Smooth muscle cell (in vitro differentiated cells): ENCODE measurements around the gene DTX3. TPM values are rescaled to one million over a fixed set of nuclear protein-coding genes. Genes with fewer than 3 reads are reported as not detected.

ENCODE experiments used
- DNase-seq: peaks from one replicate; lab custom pipeline; 2025; ENCODE audit not compliant: unreplicated experiment; lab: John Stamatoyannopoulos, UW
- H2AFZ ChIP-seq: fragments of 200-600 bp; sonication (generic); 2 replicates; pipeline ENCODE4 v1.6.0; 2016; ENCODE audit warnings: antibody characterized with exemption, low read depth, mild to moderate bottlenecking
- H3F3A ChIP-seq: fragments of 200-600 bp; sonication (generic); 2 replicates; pipeline ENCODE4 v1.6.0; 2017; ENCODE audit warnings: antibody characterized with exemption, low read depth
- H3K27ac ChIP-seq: fragments of 200-600 bp; sonication (generic); 2 replicates; pipeline ENCODE4 v1.5.1; 2016; ENCODE audit warnings: low read depth, mild to moderate bottlenecking
- H3K27me3 ChIP-seq: fragments of 200-600 bp; sonication (generic); 2 replicates; pipeline ENCODE4 v1.6.1; 2016; ENCODE audit warnings: low read depth, mild to moderate bottlenecking
- H3K36me3 ChIP-seq: fragments of 200-600 bp; sonication (generic); 2 replicates; pipeline ENCODE4 v1.5.1; 2016; ENCODE audit warnings: low read depth
- H3K4me1 ChIP-seq: fragments of 200-600 bp; sonication (generic); 2 replicates; pipeline ENCODE4 v1.5.1; 2016; ENCODE audit warnings: low read depth
- H3K4me2 ChIP-seq: fragments of 200-600 bp; sonication (generic); 2 replicates; pipeline ENCODE4 v1.6.0; 2016; ENCODE audit warnings: mild to moderate bottlenecking
- H3K4me3 ChIP-seq: fragments of 200-600 bp; sonication (generic); 2 replicates; pipeline ENCODE4 v1.5.1; 2016; ENCODE audit warnings: mild to moderate bottlenecking
- H3K79me2 ChIP-seq: fragments of 200-600 bp; sonication (generic); 2 replicates; pipeline ENCODE4 v1.6.0; 2016; ENCODE audit warnings: low read depth, mild to moderate bottlenecking
- H3K9ac ChIP-seq: fragments of 200-600 bp; sonication (generic); 2 replicates; pipeline ENCODE4 v1.6.0; 2016; ENCODE audit warnings: low read depth
- H3K9me3 ChIP-seq: fragments of 200-600 bp; sonication (generic); replicated peaks from 2 replicates; pipeline ENCODE4 v1.5.1; 2016; ENCODE audit warnings: low read depth
- H4K20me1 ChIP-seq: fragments of 200-600 bp; sonication (generic); 2 replicates; pipeline ENCODE4 v1.6.0; 2016; ENCODE audit warnings: low read depth
- WGBS: methylation state at CpG from one replicate; pipeline ENCODE4 v1.1.7; 2016; ENCODE audit warnings: low lambda C conversion rate; 5-methylcytosine and 5-hydroxymethylcytosine counted together
- polyA plus RNA-seq: library from polyadenylated mRNA; unstranded; fragments of >200 nt; fragmentation: Nextera tagmentation; extraction: Ambion mirVana; gene quantifications from 2 replicates; pipeline ENCODE4 v1.2.1, GENCODE V29; 2016
- total RNA-seq: library from RNA; depleted of rRNA; stranded (reverse); fragments of >200 nt; gene quantifications from 2 replicates; pipeline ENCODE4 v1.2.3, GENCODE V29; 2014
- TF ChIP-seq, protein P1 (sequence below): fragments of 200-600 bp; sonication (generic); IDR thresholded peaks from 2 replicates; pipeline ENCODE4 v1.5.1; 2017; ENCODE audit warnings: borderline replicate concordance, mild to moderate bottlenecking, antibody characterized with exemption; ENCODE audit not compliant: insufficient read depth, poor library complexity, severe bottlenecking

The DTX3 gene
- total and polyA plus RNA-seq, 2 experiments from 2014 or later = 29.4 to 43.0 TPM

DNA sequence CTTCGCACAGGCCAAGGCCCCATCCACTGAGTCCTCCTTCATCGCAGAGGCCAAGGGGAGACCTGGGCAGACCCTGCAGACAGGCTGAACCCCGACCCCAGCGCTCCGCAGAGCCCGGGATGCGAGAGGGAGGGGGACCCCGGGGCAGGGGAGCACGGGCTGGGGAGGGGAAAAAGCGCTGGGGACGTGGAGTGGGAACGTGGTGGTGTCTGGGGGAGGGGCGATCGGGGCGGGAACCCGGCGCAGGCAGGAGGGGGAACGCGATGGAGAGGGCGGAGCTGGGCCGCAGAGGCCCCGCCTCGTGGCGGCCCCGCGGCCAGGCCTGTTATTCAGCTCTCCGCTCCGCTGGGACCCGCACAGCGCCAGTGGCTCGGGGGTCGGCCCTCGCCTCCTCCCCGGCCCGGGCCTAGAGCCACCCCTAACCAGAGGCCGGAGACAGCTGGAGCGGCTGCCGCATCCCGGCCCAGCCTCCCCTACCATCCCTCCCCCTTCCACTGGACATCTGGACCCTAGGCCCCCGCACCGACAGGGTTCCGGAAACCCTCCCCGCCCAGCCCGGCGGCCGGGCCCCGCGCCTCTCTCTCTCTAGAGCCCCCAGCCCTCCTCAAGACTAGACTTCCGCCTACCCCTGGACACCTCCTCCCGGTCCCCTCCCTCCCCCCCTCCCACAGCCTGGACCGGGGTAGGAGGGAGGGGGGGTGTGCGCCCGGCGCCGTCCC is 6.6 kb downstream of the DTX3 start, which contains the start of gene ARHGEF25:
Gene ARHGEF25, plus strand, starts transcription at position 328 of the 719 bp plus-strand sequence. CDS start 460 bp downstream, outside the sequence.
- peak within 1 kb of the TSS; percentile 80 for H2AFZ ChIP-seq
- peak; percentile 48 for DNase-seq
- WGBS = under 1% methylated on average over 33 of the region's 55 CpGs

DNA sequence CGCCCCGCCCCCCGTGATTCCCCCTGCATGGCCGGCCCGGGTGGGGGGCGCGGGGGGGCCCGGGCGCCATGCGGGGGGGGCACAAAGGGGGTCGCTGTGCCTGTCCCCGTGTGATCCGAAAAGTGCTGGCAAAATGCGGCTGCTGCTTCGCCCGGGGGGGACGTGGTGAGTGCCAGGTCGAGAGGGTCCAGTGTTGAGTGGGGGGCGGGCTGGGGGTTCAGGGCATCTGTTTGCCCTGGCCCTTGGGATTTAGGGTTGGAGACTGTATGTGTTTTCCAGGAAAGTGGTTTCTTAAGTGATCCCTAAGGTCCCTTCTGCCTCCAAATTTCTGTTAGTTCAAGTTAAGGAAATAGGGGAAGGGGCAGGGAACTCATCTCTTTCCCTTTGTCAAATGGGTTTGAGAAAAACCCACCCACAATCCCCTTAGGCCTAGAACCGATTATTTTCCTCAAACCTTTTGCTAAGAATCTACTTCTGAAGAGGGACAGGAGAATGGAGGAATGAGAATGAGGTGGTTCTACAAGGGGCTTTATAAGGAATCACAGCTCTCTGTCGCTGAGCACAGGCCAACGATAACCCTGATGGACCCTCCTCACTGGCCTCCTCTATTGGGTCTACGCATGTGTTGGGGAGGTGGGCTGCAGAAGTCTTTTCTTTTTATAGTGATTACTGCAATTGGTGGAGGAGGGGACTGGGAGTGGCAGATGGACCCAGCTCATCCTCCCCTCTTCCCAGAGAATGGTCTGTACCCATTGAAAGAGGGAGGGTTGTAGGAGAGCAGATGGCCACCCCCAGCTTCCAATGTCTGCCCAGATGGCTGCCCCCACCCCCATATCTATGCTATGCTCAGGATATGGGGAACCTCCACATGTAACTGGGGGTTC is 7.4 kb downstream of the DTX3 start:
- Histone ChIP-seq H2AFZ (peak overlapping the region; percentile 80), H3F3A (peaks cover 19% of the 10 kb centered on the region), H3K9me3 (no peaks in the 10 kb centered on the region), H3K36me3 (no peaks in the 10 kb centered on the region), H3K27ac (no peak overlapping the region), H3K27me3 (no peaks in the 10 kb centered on the region), H4K20me1 (peaks cover 4% of the 10 kb centered on the region), H3K79me2 (no peaks in the 10 kb centered on the region), H3K9ac (peak overlapping the region; percentile 70), H3K4me2 (peak overlapping the region; percentile 95), H3K4me3 (peak overlapping the region; percentile 77), H3K4me1 (peaks cover 17% of the 10 kb centered on the region)
- no peak for DNase-seq
- 50% methylated on average over 4 of the region's 23 CpGs for WGBS
- TF ChIP-seq, protein P1, sequence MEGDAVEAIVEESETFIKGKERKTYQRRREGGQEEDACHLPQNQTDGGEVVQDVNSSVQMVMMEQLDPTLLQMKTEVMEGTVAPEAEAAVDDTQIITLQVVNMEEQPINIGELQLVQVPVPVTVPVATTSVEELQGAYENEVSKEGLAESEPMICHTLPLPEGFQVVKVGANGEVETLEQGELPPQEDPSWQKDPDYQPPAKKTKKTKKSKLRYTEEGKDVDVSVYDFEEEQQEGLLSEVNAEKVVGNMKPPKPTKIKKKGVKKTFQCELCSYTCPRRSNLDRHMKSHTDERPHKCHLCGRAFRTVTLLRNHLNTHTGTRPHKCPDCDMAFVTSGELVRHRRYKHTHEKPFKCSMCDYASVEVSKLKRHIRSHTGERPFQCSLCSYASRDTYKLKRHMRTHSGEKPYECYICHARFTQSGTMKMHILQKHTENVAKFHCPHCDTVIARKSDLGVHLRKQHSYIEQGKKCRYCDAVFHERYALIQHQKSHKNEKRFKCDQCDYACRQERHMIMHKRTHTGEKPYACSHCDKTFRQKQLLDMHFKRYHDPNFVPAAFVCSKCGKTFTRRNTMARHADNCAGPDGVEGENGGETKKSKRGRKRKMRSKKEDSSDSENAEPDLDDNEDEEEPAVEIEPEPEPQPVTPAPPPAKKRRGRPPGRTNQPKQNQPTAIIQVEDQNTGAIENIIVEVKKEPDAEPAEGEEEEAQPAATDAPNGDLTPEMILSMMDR = no peak

More for the DNA sequence above, 6.6 kb downstream of the DTX3 start, which contains the start of gene ARHGEF25:
- no peaks in the 10 kb centered on the region for H3K79me2 ChIP-seq
- H3K27ac ChIP-seq = no peak within 1 kb of the TSS
- H3K4me3 ChIP-seq = peak within 1 kb of the TSS; percentile 77
- peaks cover 4% of the 10 kb centered on the region for H4K20me1 ChIP-seq
- H3K4me2 ChIP-seq = peak within 1 kb of the TSS; percentile 95
- H3K36me3 ChIP-seq = no peaks in the 10 kb centered on the region
- H3K9me3 ChIP-seq = no peaks in the 10 kb centered on the region
- TF ChIP-seq, protein P1 = no peak
- peaks cover 17% of the 10 kb centered on the region for H3K4me1 ChIP-seq
- H3F3A ChIP-seq = peaks cover 19% of the 10 kb centered on the region
- no peaks in the 10 kb centered on the region for H3K27me3 ChIP-seq
- H3K9ac ChIP-seq = peak within 1 kb of the TSS; percentile 70

DNA sequence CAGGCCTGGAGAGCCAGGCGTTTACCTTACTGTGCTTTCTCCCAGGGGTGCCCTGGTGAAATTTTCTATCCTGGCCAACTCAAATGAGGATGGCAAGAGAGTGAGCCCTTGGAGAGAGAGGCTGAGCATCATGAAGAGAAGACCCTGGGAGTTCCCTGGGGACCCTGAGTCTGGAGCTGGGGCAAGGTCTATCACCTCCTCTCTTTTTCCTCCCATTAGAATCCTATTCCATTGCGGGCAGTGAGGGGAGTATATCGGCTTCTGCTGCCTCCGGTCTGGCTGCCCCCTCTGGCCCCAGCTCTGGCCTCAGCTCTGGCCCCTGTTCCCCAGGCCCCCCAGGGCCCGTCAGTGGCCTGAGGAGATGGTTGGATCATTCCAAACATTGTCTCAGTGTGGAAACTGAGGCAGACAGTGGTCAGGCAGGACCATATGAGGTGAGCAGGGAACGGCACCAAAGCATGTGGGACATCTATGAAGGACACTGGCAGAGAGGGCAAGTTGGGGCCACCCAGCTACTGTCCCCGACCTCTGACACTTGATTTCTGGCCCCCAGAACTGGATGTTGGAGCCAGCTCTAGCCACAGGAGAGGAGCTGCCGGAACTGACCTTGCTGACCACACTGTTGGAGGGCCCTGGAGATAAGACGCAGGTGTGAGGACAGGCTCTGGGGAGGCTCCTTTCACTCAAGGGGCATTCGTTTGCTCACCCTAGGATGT is 8.2 kb downstream of the DTX3 start:
- TF ChIP-seq, protein P1 = no peak
- Histone ChIP-seq H3K9me3 (no peaks in the 10 kb centered on the region), H3K27me3 (peaks cover 7% of the 10 kb centered on the region), H3F3A (peaks cover 17% of the 10 kb centered on the region), H3K4me3 (no peak overlapping the region), H4K20me1 (peaks cover 4% of the 10 kb centered on the region), H3K36me3 (no peaks in the 10 kb centered on the region), H3K79me2 (no peaks in the 10 kb centered on the region), H3K9ac (no peak overlapping the region), H3K27ac (no peak overlapping the region), H3K4me2 (peak overlapping the region; percentile 95), H3K4me1 (peaks cover 17% of the 10 kb centered on the region), H2AFZ (no peak overlapping the region)
- WGBS = 97% methylated on average over 10 of the region's 10 CpGs
- DNase-seq = no peak
